Fibroblast of peridontal ligament (primary cell): ENCODE data around the gene SFTA2.
"Not testable (repeated sequence)": the region's sequence is repeated elsewhere in the genome, so short reads cannot be mapped to it uniquely, and the experiment has no call there.

Source experiments
- DNase-seq: peaks from one replicate; pipeline ENCODE4 v3.0.0-alpha.2; 2010; ENCODE audit errors: extremely low read depth

Gene SFTA2

GRCh38 chr6:30942338-30943060 lies 10.5 kb upstream of the SFTA2 start:
- DNase-seq: peak; percentile 76

GRCh38 chr6:30940361-30940986 lies 8.5 kb upstream of the SFTA2 start, which contains the start of gene MUCL3:
TSS of gene MUCL3 (plus strand) at chr6:30940973. CDS start at chr6:30941000, 27 bp downstream.
- no peak for DNase-seq

GRCh38 chr6:30939473-30939872 lies 7.5 kb upstream of the SFTA2 start:
- DNase-seq: no peak

- no peak for DNase-seq
Measured at GRCh38 chr6:30938730-30939129, 6.8 kb upstream of the SFTA2 start.

- DNase-seq: no peak
Measured at GRCh38 chr6:30937265-30937664, 5.3 kb upstream of the SFTA2 start.

- DNase-seq: no peak
Measured at GRCh38 chr6:30935018-30935417, 3.0 kb upstream of the SFTA2 start.

- DNase-seq: no peak
Measured at GRCh38 chr6:30932665-30933365, 845 bp upstream of the SFTA2 start.

GRCh38 chr6:30931272-30931671 lies 698 bp downstream of the SFTA2 start:
- no peak for DNase-seq

- no peak for DNase-seq
Measured at GRCh38 chr6:30930506-30930905, 1.5 kb downstream of the SFTA2 start.

- DNase-seq: no peak
Measured at GRCh38 chr6:30928677-30929076, 3.3 kb downstream of the SFTA2 start.

GRCh38 chr6:30927080-30927479 lies 4.9 kb downstream of the SFTA2 start:
- DNase-seq: not testable (repeated sequence)

- DNase-seq: no peak
Measured at GRCh38 chr6:30926644-30927043, 5.3 kb downstream of the SFTA2 start.

GRCh38 chr6:30924040-30924627 lies 7.8 kb downstream of the SFTA2 start:
- not testable (repeated sequence) for DNase-seq

GRCh38 chr6:30922447-30922852 lies 9.5 kb downstream of the SFTA2 start:
- DNase-seq: no peak

GRCh38 chr6:30918670-30919069 lies 13.3 kb downstream of the SFTA2 start:
- no peak for DNase-seq

- DNase-seq: no peak
Measured at GRCh38 chr6:30917487-30917886, 14.5 kb downstream of the SFTA2 start.

- DNase-seq: no peak
Measured at GRCh38 chr6:30917041-30917440, 14.9 kb downstream of the SFTA2 start.

- peak; percentile 87 for DNase-seq
Measured at GRCh38 chr6:30915591-30915946, 16.4 kb downstream of the SFTA2 start.

GRCh38 chr6:30914854-30915590 lies 16.9 kb downstream of the SFTA2 start:
- no peak for DNase-seq

GRCh38 chr6:30914076-30914853 lies 17.7 kb downstream of the SFTA2 start, which contains the start of gene VARS2:
TSS of gene VARS2 (plus strand) at chr6:30914238. CDS start at chr6:30914837, 599 bp downstream.
- peak; percentile 90 for DNase-seq

GRCh38 chr6:30913721-30914075 lies 18.3 kb downstream of the SFTA2 start:
- DNase-seq: no peak
